Adrenal gland (tissue), 5 donors: Measurements from ENCODE around the gene NPIPB8.

Experiments used
- POLR2A ChIP-seq, 2 donors: fragments of 450-650 bp; IDR thresholded peaks; one replicate each; pipeline ENCODE4 v1.6.1; 2017; ENCODE audit warnings: antibody characterized with exemption in 2 of 2, mild to moderate bottlenecking in 2 of 2, moderate library complexity in 1 of 2
- TF ChIP-seq, protein P1 (sequence below), 6 experiments: fragments of 450-650 bp in 4 of 6; fragments of 200-600 bp in 2 of 6; sonication (generic) in 1 of 6; IDR thresholded peaks; 1 replicate in 5 of 6; 2 replicates in 1 of 6; pipeline versions ENCODE4 v1.5.1 to v1.8.0; 2016 to 2021; ENCODE audit warnings: antibody characterized with exemption in 6 of 6, mild to moderate bottlenecking in 2 of 6, moderate library complexity in 1 of 6
- donor health status: DM: no; HTN: no; CAD: no.

- TF ChIP-seq, protein P1, sequence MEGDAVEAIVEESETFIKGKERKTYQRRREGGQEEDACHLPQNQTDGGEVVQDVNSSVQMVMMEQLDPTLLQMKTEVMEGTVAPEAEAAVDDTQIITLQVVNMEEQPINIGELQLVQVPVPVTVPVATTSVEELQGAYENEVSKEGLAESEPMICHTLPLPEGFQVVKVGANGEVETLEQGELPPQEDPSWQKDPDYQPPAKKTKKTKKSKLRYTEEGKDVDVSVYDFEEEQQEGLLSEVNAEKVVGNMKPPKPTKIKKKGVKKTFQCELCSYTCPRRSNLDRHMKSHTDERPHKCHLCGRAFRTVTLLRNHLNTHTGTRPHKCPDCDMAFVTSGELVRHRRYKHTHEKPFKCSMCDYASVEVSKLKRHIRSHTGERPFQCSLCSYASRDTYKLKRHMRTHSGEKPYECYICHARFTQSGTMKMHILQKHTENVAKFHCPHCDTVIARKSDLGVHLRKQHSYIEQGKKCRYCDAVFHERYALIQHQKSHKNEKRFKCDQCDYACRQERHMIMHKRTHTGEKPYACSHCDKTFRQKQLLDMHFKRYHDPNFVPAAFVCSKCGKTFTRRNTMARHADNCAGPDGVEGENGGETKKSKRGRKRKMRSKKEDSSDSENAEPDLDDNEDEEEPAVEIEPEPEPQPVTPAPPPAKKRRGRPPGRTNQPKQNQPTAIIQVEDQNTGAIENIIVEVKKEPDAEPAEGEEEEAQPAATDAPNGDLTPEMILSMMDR (IDR thresholded peaks at IDR 0.05): no peak
- TF ChIP-seq POLR2A (IDR thresholded peaks at IDR 0.05): no peak
These were observed 35.3 kb upstream of the NPIPB8 start for GRCh38 chr16:28602529-28602928.
